K562 (cell line): ENCODE results near the gene SLC6A13. TPM values are rescaled to one million over a fixed set of nuclear protein-coding genes. Genes with fewer than 3 reads are reported as not detected.

Experiments
- ATAC-seq: fragments of 200-7000 bp; cut with Tn5 transposase; 3 replicates; pipeline ENCODE4 v1.9.1; 2020; ENCODE audit warnings: moderate library complexity
- BruUV-seq: library from RNA; stranded (reverse); fragments of 400-500 nt; replicated peaks from 2 replicates; lab custom pipeline; 2021; lab: Mats Ljungman, UMichigan
- CTCF ChIA-PET: fragments of 300-600 bp; formaldehyde crosslinking; extraction: SDS; loops from one replicate; lab custom pipeline; 2021; ENCODE audit warnings: low intra/inter-chr PET ratio; lab: Yijun Ruan, JAX
- POLR2A ChIA-PET: fragments of 300-600, 350-650 bp; sonication (Branson Sonifier 250); formaldehyde crosslinking; extraction: SDS; loops from one replicate; lab custom pipeline; 2021; ENCODE audit warnings: antibody characterized with exemption, inconsistent platforms; lab: Yijun Ruan, JAX
- DNase-seq, 4 experiments: peaks; one replicate each; pipeline versions ENCODE4 v3.0.0 to v3.0.0-alpha.2; 2011 to 2018; ENCODE audit warnings: low spot score in 3 of 4, mixed read lengths in 3 of 4; ENCODE audit errors: extremely low read depth in 1 of 4
- FAIRE-seq: peaks from 2 replicates; lab custom pipeline; 2011; peaks lifted over from hg19 to GRCh38; lab: Jason Lieb, UNC
- H2AFZ ChIP-seq: 2 replicates; pipeline ENCODE4 v1.6.0; 2011; ENCODE audit warnings: low read depth, low read length, control low read depth, inconsistent platforms
- H3K27ac ChIP-seq: fragments of 200-600 bp; 3 replicates; pipeline ENCODE4 v1.8.0; 2011; ENCODE audit warnings: low read depth, mild to moderate bottlenecking, control low read depth, inconsistent platforms, low read length, moderate library complexity, mixed read lengths; ENCODE audit errors: extremely low read depth
- H3K27me3 ChIP-seq, 2 experiments: fragments of 300-600 bp in 1 of 2; 2 replicates in 1 of 2; 3 replicates in 1 of 2; pipeline versions ENCODE4 v1.6.0 to v1.8.0; 2011; ENCODE audit warnings: inconsistent platforms in 2 of 2, low read length in 2 of 2, mild to moderate bottlenecking in 1 of 2, mixed read lengths in 1 of 2, moderate library complexity in 1 of 2; ENCODE audit not compliant: control insufficient read depth in 2 of 2, insufficient read depth in 2 of 2
- H3K36me3 ChIP-seq: fragments of 300-600 bp; 3 replicates; pipeline ENCODE4 v1.8.0; 2011; ENCODE audit warnings: mild to moderate bottlenecking, low read length, inconsistent platforms; ENCODE audit not compliant: control insufficient read depth, insufficient read depth
- H3K4me1 ChIP-seq, 2 experiments: fragments of 200-600 bp in 1 of 2; replicated peaks in 1 of 2; 2 replicates in 1 of 2; 3 replicates in 1 of 2; pipeline versions ENCODE4 v1.5.1 to v1.8.0; 2011; ENCODE audit warnings: inconsistent platforms in 2 of 2, low read length in 2 of 2, mild to moderate bottlenecking in 1 of 2, mixed read lengths in 1 of 2, moderate library complexity in 1 of 2; ENCODE audit not compliant: control insufficient read depth in 2 of 2, insufficient read depth in 2 of 2
- H3K4me2 ChIP-seq: 2 replicates; pipeline ENCODE4 v1.6.1; 2011; ENCODE audit warnings: low read length, control low read depth, inconsistent platforms, mixed read lengths; ENCODE audit not compliant: insufficient read depth
- H3K4me3 ChIP-seq: fragments of 200-600 bp; sonication (generic), shearing (Covaris generic); 2 replicates; pipeline ENCODE4 v1.5.1; 2016; ENCODE audit warnings: control low read depth, inconsistent platforms
- H3K79me2 ChIP-seq: fragments of 200-600 bp; 3 replicates; pipeline ENCODE4 v1.8.0; 2011; ENCODE audit warnings: low read length, inconsistent platforms; ENCODE audit not compliant: control insufficient read depth, insufficient read depth
- H3K9ac ChIP-seq, 2 experiments: 2 replicates each; pipeline versions ENCODE4 v1.6.0 to v1.6.1; 2011; ENCODE audit warnings: low read depth in 2 of 2, low read length in 2 of 2, control low read depth in 1 of 2, inconsistent platforms in 1 of 2, mild to moderate bottlenecking in 1 of 2, mixed read lengths in 1 of 2; ENCODE audit not compliant: insufficient read depth in 1 of 2
- H3K9me1 ChIP-seq: one replicate; pipeline ENCODE4 v1.6.0; 2011; ENCODE audit warnings: inconsistent platforms, mild to moderate bottlenecking, low read length, moderate library complexity; ENCODE audit not compliant: control insufficient read depth, insufficient read depth
- H3K9me3 ChIP-seq: replicated peaks from 2 replicates; pipeline ENCODE4 v1.5.1; 2011; ENCODE audit warnings: low read depth, low read length, inconsistent platforms; ENCODE audit not compliant: control insufficient read depth, insufficient read depth
- H4K20me1 ChIP-seq: replicated peaks from 2 replicates; pipeline ENCODE4 v1.6.1; 2011; ENCODE audit warnings: low read length, inconsistent platforms, mixed read lengths; ENCODE audit not compliant: control insufficient read depth, insufficient read depth
- CBFA2T3 ChIP-seq: fragments of 450-650 bp; IDR thresholded peaks from 2 replicates; pipeline ENCODE4 v1.6.1; 2017
- EWSR1 ChIP-seq: fragments of 450-650 bp; IDR thresholded peaks from 2 replicates; pipeline ENCODE4 v1.6.1; 2018; ENCODE audit warnings: borderline replicate concordance, mild to moderate bottlenecking, low read depth, moderate library complexity; ENCODE audit not compliant: partially characterized antibody
- GABPB2 ChIP-seq: fragments of 250-450 bp; sonication (Bioruptor Pico); conservative IDR thresholded peaks from 2 replicates; pipeline ENCODE4 v1.5.1; 2021; ENCODE audit warnings: mild to moderate bottlenecking
- HDGF ChIP-seq: fragments of 450-650 bp; IDR thresholded peaks from 2 replicates; pipeline ENCODE4 v1.6.1; 2016
- NFIC ChIP-seq: fragments of 450-650 bp; IDR thresholded peaks from 2 replicates; pipeline ENCODE4 v1.6.1; 2017; ENCODE audit warnings: mild to moderate bottlenecking, inconsistent platforms
- NFIX ChIP-seq: fragments of 250-450 bp; sonication (Bioruptor Pico); IDR thresholded peaks from 2 replicates; pipeline ENCODE4 v1.4.0; 2020; ENCODE audit warnings: low read depth, mild to moderate bottlenecking, moderate library complexity
- NFXL1 ChIP-seq: fragments of 450-650 bp; formaldehyde crosslinking; IDR thresholded peaks from 2 replicates; pipeline ENCODE4 v1.4.0; 2021; ENCODE audit warnings: mild to moderate bottlenecking
- PHB ChIP-seq: fragments of 250-450 bp; sonication (Bioruptor Pico); IDR thresholded peaks from 2 replicates; pipeline ENCODE4 v1.5.0; 2021
- SMAD4 ChIP-seq: fragments of 250-450 bp; sonication (Bioruptor Pico); conservative IDR thresholded peaks from 2 replicates; pipeline ENCODE4 v1.8.0; 2021; ENCODE audit warnings: inconsistent platforms, mild to moderate bottlenecking, moderate library complexity
- TCF7 ChIP-seq: sonication (generic); IDR thresholded peaks from 2 replicates; pipeline ENCODE4 v1.6.1; 2016; ENCODE audit warnings: antibody characterized with exemption, borderline replicate concordance
- WGBS: fragments of 100-300 bp; shearing (Covaris generic); methylation state at CpG from one replicate; pipeline ENCODE4 v1.1.6; 2016; ENCODE audit warnings: low coverage, mixed read lengths; ENCODE audit not compliant: insufficient coverage; ENCODE audit errors: missing lambda C conversion rate; 5-methylcytosine and 5-hydroxymethylcytosine counted together
- in situ Hi-C: fragments of 300-500 bp; cut with MboI; formaldehyde crosslinking; loops from 4 replicates; pipeline ENCODE4 v1.15.0; 2018; ENCODE audit warnings: inconsistent platforms, mixed read lengths
- intact Hi-C: fragments of 100-400 bp; cut with micrococcal nuclease; formaldehyde crosslinking; loops from 2 replicates; pipeline ENCODE4 v1.14.2; 2022
- polyA plus RNA-seq, 8 experiments: library from polyadenylated mRNA; depleted of rRNA in 4 of 8; stranded (reverse) in 5 of 8; unstranded in 3 of 8; fragments of >200 nt; fragmentation: Nextera tagmentation in 2 of 8; fragmentation: Illumina TruSeq in 1 of 8; extraction: Ambion mirVana in 2 of 8; extraction: Trizol in 1 of 8; gene quantifications; 2 replicates each; pipeline versions ENCODE4 v1.2.1 to v1.2.3, GENCODE V29; 2011 to 2014; ENCODE audit warnings: inconsistent platforms in 1 of 8, missing spikeins in 1 of 8
- total RNA-seq, 7 experiments: library from RNA; depleted of rRNA in 6 of 7; stranded (reverse); fragments of >200 nt in 6 of 7; fragmentation: Illumina TruSeq in 2 of 7; extraction: Trizol in 2 of 7; gene quantifications; 2 replicates each; pipeline versions ENCODE4 v1.2.1 to v1.2.3, GENCODE V29; 2011 to 2021; ENCODE audit warnings: low replicate concordance in 1 of 7
- TF ChIP-seq, protein P1 (sequence below): sonication (generic); formaldehyde crosslinking; IDR thresholded peaks from 2 replicates; pipeline ENCODE4 v1.8.0; 2022; ENCODE audit warnings: mild to moderate bottlenecking, missing genetic modification reagents
- TF ChIP-seq, protein P2 (sequence below): fragments of 250-450 bp; sonication (Bioruptor Pico); IDR thresholded peaks from 2 replicates; pipeline ENCODE4 v1.8.0; 2021; ENCODE audit warnings: borderline replicate concordance, mild to moderate bottlenecking, moderate library complexity; ENCODE audit not compliant: poor library complexity, severe bottlenecking

Gene SLC6A13
- total and polyA plus RNA-seq, 9 of the 15 experiments (the other 6 are each of a cell fraction or from before 2014, with no cell fraction given) = 0.06 to 0.33 (median 0.22) TPM; not detected in 4

DNA sequence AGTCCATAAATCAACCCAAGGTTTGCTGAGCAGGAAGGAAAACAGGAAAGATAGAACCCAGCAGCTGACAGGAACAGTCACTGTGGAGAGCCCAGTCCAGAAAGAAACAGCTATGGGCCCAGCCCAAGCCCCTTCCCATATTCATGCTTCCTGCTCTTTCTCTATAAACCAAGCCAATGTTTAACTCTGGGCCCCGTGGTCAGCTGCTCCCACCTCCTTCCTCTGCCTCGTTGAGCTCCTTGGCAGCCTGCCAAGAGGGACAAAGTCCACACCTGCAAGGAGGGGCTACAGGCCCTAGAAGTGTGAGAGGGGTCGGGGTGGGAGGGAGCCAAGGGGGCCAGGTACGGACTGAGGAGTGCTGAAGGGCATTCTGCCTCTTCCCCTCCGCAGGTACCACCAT lies 10.0 kb downstream of the SLC6A13 start:
- ATAC-seq = no peak
- WGBS = no CpG with 5 or more reads among the region's 5 CpGs
- DNase-seq = peak in 1 of 4 experiments; percentile 12
- in situ Hi-C loops = no loop called here
- TF ChIP-seq NFIC = peak; percentile 87
- TF ChIP-seq EWSR1 = no peak
- TF ChIP-seq NFIX (CRISPR knock-in tag) = peak; percentile 70
- TF ChIP-seq, all 486 proteins: peak for 2
- Histone ChIP-seq H3K79me2 (no peaks in the 10 kb centered on the region), H3K9ac (no peak overlapping the region), H3K9me3 (no peaks in the 10 kb centered on the region; the same call in 1 of the 2 replicates), H3K36me3 (no peaks in the 10 kb centered on the region), H3K4me3 (no peak overlapping the region), H3K27me3 (0 out of 5 replicates have a peak, but pooled peaks cover 0 to 5% of the 10 kb centered on the region in 2 experiments), H3K4me2 (no peak overlapping the region), H3K9me1 (no peaks in the 10 kb centered on the region), H3K4me1 (no peaks in the 10 kb centered on the region; a peak in 3 of 5 replicates), H4K20me1 (no peaks in the 10 kb centered on the region), H2AFZ (no peak overlapping the region), H3K27ac (no peak overlapping the region)
- ChIA-PET POLR2A (interaction anchor here (1.0 kb wide), 1 partner anchor 190 kb away, joined by 3 read pairs; no protein-coding TSS in a partner anchor), CTCF (no interaction called here)
- FAIRE-seq = no peak
- intact Hi-C loops = no loop called here
- no TSS peak for BruUV-seq

- Histone ChIP-seq H3K4me1 (no peaks in the 10 kb centered on the region), H3K27ac (no peak overlapping the region), H2AFZ (no peak overlapping the region), H3K9ac (no peak overlapping the region), H3K79me2 (no peaks in the 10 kb centered on the region), H3K27me3 (peaks cover 3% of the 10 kb centered on the region in 2 experiments; a peak in 3 of 5 replicates), H4K20me1 (no peaks in the 10 kb centered on the region), H3K36me3 (no peaks in the 10 kb centered on the region), H3K4me2 (no peak overlapping the region), H3K9me3 (no peaks in the 10 kb centered on the region; the same call in 1 of the 2 replicates), H3K9me1 (no peaks in the 10 kb centered on the region), H3K4me3 (no peak overlapping the region)
- BruUV-seq = no TSS peak
- intact Hi-C loops (no loop called here), in situ Hi-C loops (no loop called here)
- ChIA-PET POLR2A (no interaction called here), CTCF (no interaction called here)
- DNase-seq (no peak), ATAC-seq (no peak), FAIRE-seq (no peak)
- 2% methylated on average over 3 of the region's 3 CpGs for WGBS
- TF ChIP-seq HDGF = no peak
- TF ChIP-seq PHB = no peak
- TF ChIP-seq NFXL1 (CRISPR knock-in tag) = no peak
- TF ChIP-seq EWSR1 = no peak
- TF ChIP-seq CBFA2T3 = no peak
- no peak for TF ChIP-seq GABPB2 (CRISPR knock-in tag)
- TF ChIP-seq, protein P1, sequence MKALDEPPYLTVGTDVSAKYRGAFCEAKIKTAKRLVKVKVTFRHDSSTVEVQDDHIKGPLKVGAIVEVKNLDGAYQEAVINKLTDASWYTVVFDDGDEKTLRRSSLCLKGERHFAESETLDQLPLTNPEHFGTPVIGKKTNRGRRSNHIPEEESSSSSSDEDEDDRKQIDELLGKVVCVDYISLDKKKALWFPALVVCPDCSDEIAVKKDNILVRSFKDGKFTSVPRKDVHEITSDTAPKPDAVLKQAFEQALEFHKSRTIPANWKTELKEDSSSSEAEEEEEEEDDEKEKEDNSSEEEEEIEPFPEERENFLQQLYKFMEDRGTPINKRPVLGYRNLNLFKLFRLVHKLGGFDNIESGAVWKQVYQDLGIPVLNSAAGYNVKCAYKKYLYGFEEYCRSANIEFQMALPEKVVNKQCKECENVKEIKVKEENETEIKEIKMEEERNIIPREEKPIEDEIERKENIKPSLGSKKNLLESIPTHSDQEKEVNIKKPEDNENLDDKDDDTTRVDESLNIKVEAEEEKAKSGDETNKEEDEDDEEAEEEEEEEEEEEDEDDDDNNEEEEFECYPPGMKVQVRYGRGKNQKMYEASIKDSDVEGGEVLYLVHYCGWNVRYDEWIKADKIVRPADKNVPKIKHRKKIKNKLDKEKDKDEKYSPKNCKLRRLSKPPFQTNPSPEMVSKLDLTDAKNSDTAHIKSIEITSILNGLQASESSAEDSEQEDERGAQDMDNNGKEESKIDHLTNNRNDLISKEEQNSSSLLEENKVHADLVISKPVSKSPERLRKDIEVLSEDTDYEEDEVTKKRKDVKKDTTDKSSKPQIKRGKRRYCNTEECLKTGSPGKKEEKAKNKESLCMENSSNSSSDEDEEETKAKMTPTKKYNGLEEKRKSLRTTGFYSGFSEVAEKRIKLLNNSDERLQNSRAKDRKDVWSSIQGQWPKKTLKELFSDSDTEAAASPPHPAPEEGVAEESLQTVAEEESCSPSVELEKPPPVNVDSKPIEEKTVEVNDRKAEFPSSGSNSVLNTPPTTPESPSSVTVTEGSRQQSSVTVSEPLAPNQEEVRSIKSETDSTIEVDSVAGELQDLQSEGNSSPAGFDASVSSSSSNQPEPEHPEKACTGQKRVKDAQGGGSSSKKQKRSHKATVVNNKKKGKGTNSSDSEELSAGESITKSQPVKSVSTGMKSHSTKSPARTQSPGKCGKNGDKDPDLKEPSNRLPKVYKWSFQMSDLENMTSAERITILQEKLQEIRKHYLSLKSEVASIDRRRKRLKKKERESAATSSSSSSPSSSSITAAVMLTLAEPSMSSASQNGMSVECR (CRISPR knock-in tag) = no peak
- TF ChIP-seq SMAD4 = no peak
- TF ChIP-seq TCF7 = no peak
- TF ChIP-seq, protein P2, sequence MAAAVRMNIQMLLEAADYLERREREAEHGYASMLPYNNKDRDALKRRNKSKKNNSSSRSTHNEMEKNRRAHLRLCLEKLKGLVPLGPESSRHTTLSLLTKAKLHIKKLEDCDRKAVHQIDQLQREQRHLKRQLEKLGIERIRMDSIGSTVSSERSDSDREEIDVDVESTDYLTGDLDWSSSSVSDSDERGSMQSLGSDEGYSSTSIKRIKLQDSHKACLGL (CRISPR knock-in tag) = no peak
Observed at GRCh38 chr12:247271-247670, 15.4 kb downstream of the SLC6A13 start.
